OCI-LY3 (cell line): ENCODE results near the gene WDR38.

Experiments used
- H2AFZ ChIP-seq: fragments of 200-600, 300-600 bp; shearing (Covaris generic); 2 replicates; pipeline ENCODE4 v1.6.0; 2014; ENCODE audit warnings: antibody characterized with exemption, low read depth, low read length
- H3K27ac ChIP-seq: fragments of 200-600, 300-600 bp; sonication (generic); 2 replicates; pipeline ENCODE4 v1.5.1; 2014; ENCODE audit warnings: mild to moderate bottlenecking, low read length, moderate library complexity, mixed read lengths
- H3K27me3 ChIP-seq: fragments of 200-600, 300-600 bp; sonication (generic); 2 replicates; pipeline ENCODE4 v1.6.1; 2014; ENCODE audit warnings: low read depth, low read length, mixed read lengths
- H3K36me3 ChIP-seq: fragments of 200-600, 300-600 bp; sonication (generic); replicated peaks from 2 replicates; pipeline ENCODE3; 2014; ENCODE audit warnings: low read depth, low read length, mixed read lengths
- H3K4me1 ChIP-seq: fragments of 300-600, 200-600 bp; sonication (generic); 2 replicates; pipeline ENCODE4 v1.6.1; 2014; ENCODE audit warnings: low read length, mixed read lengths
- H3K4me2 ChIP-seq: fragments of 200-600, 300-600 bp; sonication (generic); 2 replicates; pipeline ENCODE4 v1.6.1; 2014; ENCODE audit warnings: low read length, mixed read lengths
- H3K4me3 ChIP-seq: fragments of 300-600, 200-600 bp; sonication (generic); 2 replicates; pipeline ENCODE4 v1.5.1; 2014; ENCODE audit warnings: antibody characterized with exemption, mild to moderate bottlenecking, low read length, moderate library complexity
- H3K79me2 ChIP-seq: fragments of 300-600, 200-600 bp; shearing (Covaris generic); 2 replicates; pipeline ENCODE4 v1.6.1; 2014; ENCODE audit warnings: mild to moderate bottlenecking, low read length, mixed read lengths
- H3K9ac ChIP-seq: fragments of 300-600, 200-600 bp; shearing (Covaris generic); 2 replicates; pipeline ENCODE4 v1.6.0; 2014; ENCODE audit warnings: mild to moderate bottlenecking, low read length, moderate library complexity
- H3K9me3 ChIP-seq: fragments of 200-600, 300-600 bp; shearing (Covaris generic); 2 replicates; pipeline ENCODE4 v1.6.1; 2014; ENCODE audit warnings: low read length, mixed read lengths; ENCODE audit not compliant: insufficient read depth
- H4K20me1 ChIP-seq: fragments of 200-600, 300-600 bp; sonication (generic); 2 replicates; pipeline ENCODE4 v1.6.1; 2016; ENCODE audit warnings: low read length, mixed read lengths; ENCODE audit not compliant: insufficient read depth
- CTCF ChIP-seq: fragments of 200-600, 300-600 bp; sonication (generic); IDR thresholded peaks from 2 replicates; pipeline ENCODE4 v1.5.1; 2014; ENCODE audit warnings: antibody characterized with exemption, low read length, low read depth
- EZH2phosphoT487 ChIP-seq: fragments of 200-600 bp; shearing (Covaris generic); IDR thresholded peaks from 2 replicates; pipeline ENCODE4 v1.6.1; 2018; ENCODE audit warnings: antibody characterized with exemption, mixed run types, low read depth

The WDR38 gene

DNA sequence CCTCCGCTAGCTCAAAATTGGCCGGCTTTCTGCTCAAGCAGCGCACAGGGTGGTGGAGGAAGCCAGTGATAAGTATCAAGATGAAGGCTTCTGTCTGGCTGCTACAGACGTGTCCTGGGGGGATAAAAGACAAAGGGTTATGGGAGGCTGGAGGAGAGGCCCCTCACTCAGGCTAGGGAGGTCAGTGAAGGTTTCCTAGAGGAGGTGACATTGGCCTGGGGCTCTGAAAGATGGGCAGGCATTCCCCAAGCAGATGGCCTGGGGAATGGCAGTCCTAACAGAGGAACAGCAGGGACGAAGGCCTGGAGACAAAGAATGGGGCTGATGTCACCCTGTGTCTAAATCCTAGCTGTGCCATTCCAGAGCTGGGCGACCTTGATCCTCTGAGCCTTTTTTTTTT lies 44.0 kb upstream of the WDR38 start:
- no peaks in the 10 kb centered on the region for H3K36me3 ChIP-seq
- H3K4me2 ChIP-seq = no peak overlapping the region
- H2AFZ ChIP-seq = no peak overlapping the region
- H3K9me3 ChIP-seq = no peaks in the 10 kb centered on the region
- no peak overlapping the region for H3K4me3 ChIP-seq
- H4K20me1 ChIP-seq = no peaks in the 10 kb centered on the region
- TF ChIP-seq EZH2phosphoT487 (no peak), CTCF (no peak)
- no peaks in the 10 kb centered on the region for H3K27me3 ChIP-seq
- H3K9ac ChIP-seq = no peak overlapping the region
- H3K79me2 ChIP-seq = no peaks in the 10 kb centered on the region
- H3K4me1 ChIP-seq = no peaks in the 10 kb centered on the region
- H3K27ac ChIP-seq = no peak overlapping the region

- H3K36me3 ChIP-seq = no peaks in the 10 kb centered on the region
- H3K4me1 ChIP-seq = no peaks in the 10 kb centered on the region
- TF ChIP-seq EZH2phosphoT487 = no peak
- TF ChIP-seq CTCF = no peak
- H3K79me2 ChIP-seq = no peaks in the 10 kb centered on the region
- H4K20me1 ChIP-seq = no peaks in the 10 kb centered on the region
- H3K4me2 ChIP-seq = no peak overlapping the region
- no peak overlapping the region for H3K27ac ChIP-seq
- H3K27me3 ChIP-seq = no peaks in the 10 kb centered on the region
- no peak overlapping the region for H3K9ac ChIP-seq
- no peaks in the 10 kb centered on the region for H3K9me3 ChIP-seq
- H3K4me3 ChIP-seq = no peak overlapping the region
- no peak overlapping the region for H2AFZ ChIP-seq
Observed at GRCh38 chr9:124809741-124810500, 43.3 kb upstream of the WDR38 start.

- no peak overlapping the region for H2AFZ ChIP-seq
- H3K9ac ChIP-seq = no peak overlapping the region
- TF ChIP-seq EZH2phosphoT487 (no peak), CTCF (no peak)
- H4K20me1 ChIP-seq = no peaks in the 10 kb centered on the region
- H3K36me3 ChIP-seq = no peaks in the 10 kb centered on the region
- H3K4me1 ChIP-seq = no peaks in the 10 kb centered on the region
- H3K27me3 ChIP-seq = no peaks in the 10 kb centered on the region
- H3K79me2 ChIP-seq = no peaks in the 10 kb centered on the region
- no peak overlapping the region for H3K27ac ChIP-seq
- H3K4me2 ChIP-seq = no peak overlapping the region
- H3K9me3 ChIP-seq = no peaks in the 10 kb centered on the region
- H3K4me3 ChIP-seq = no peak overlapping the region
Observed at GRCh38 chr9:124810663-124811355, 42.5 kb upstream of the WDR38 start.

GRCh38 chr9:124812441-124812876 lies 40.8 kb upstream of the WDR38 start:
- TF ChIP-seq CTCF = no peak
- no peak for TF ChIP-seq EZH2phosphoT487
- no peak overlapping the region for H2AFZ ChIP-seq

More at GRCh38 chr9:124812441-124812876, 40.8 kb upstream of the WDR38 start:
- Histone ChIP-seq H3K36me3 (no peaks in the 10 kb centered on the region), H3K4me3 (no peak overlapping the region), H3K27me3 (no peaks in the 10 kb centered on the region), H4K20me1 (no peaks in the 10 kb centered on the region), H3K9ac (no peak overlapping the region), H3K79me2 (no peaks in the 10 kb centered on the region), H3K27ac (no peak overlapping the region), H3K4me1 (no peaks in the 10 kb centered on the region), H3K9me3 (no peaks in the 10 kb centered on the region), H3K4me2 (no peak overlapping the region)
